Keratinocyte (primary cell): ENCODE results near the gene TMIGD2. TPM values are rescaled to one million over a fixed set of nuclear protein-coding genes. Genes with fewer than 3 reads are reported as not detected.

Source experiments
- DNase-seq: peaks from one replicate; pipeline ENCODE4 v3.0.0-alpha.2; 2011; ENCODE audit warnings: low read depth, missing footprints, low spot score
- FAIRE-seq: peaks from 2 replicates; lab custom pipeline; 2011; peaks lifted over from hg19 to GRCh38; lab: Jason Lieb, UNC
- H2AFZ ChIP-seq: 2 replicates; pipeline ENCODE4 v1.6.0; 2012; ENCODE audit warnings: low read length, control low read depth, inconsistent platforms; ENCODE audit not compliant: control insufficient read depth
- H3K27ac ChIP-seq: 2 replicates; pipeline ENCODE4 v1.5.1; 2011; ENCODE audit warnings: low read length; ENCODE audit not compliant: control insufficient read depth, insufficient read depth
- H3K27me3 ChIP-seq: 3 replicates; pipeline ENCODE4 v1.6.0; 2011; ENCODE audit warnings: low read length; ENCODE audit not compliant: control insufficient read depth, insufficient read depth; ENCODE audit errors: extremely low read depth
- H3K36me3 ChIP-seq, 2 experiments: 2 replicates in 1 of 2; 3 replicates in 1 of 2; pipeline ENCODE4 v1.5.1; 2011; ENCODE audit warnings: low read length in 2 of 2, mild to moderate bottlenecking in 1 of 2; ENCODE audit not compliant: control insufficient read depth in 2 of 2, insufficient read depth in 2 of 2; ENCODE audit errors: extremely low read depth in 1 of 2
- H3K4me1 ChIP-seq: 3 replicates; pipeline ENCODE4 v1.5.1; 2011; ENCODE audit warnings: low read length; ENCODE audit not compliant: control insufficient read depth, insufficient read depth; ENCODE audit errors: extremely low read depth
- H3K4me2 ChIP-seq: 3 replicates; pipeline ENCODE4 v1.6.0; 2011; ENCODE audit warnings: low read depth, low read length; ENCODE audit not compliant: control insufficient read depth, insufficient read depth; ENCODE audit errors: extremely low read depth
- H3K4me3 ChIP-seq, 3 experiments: fragments of 200-600 bp in 1 of 3; sonication (generic) in 1 of 3; 2 replicates in 2 of 3; 3 replicates in 1 of 3; pipeline ENCODE4 v1.5.1; 2011 to 2016; ENCODE audit warnings: low read length in 3 of 3, mild to moderate bottlenecking in 3 of 3, control low read depth in 2 of 3, inconsistent platforms in 1 of 3, low read depth in 1 of 3, mixed read lengths in 1 of 3, mixed run types in 1 of 3, moderate library complexity in 1 of 3; ENCODE audit not compliant: control insufficient read depth in 2 of 3, insufficient read depth in 2 of 3; ENCODE audit errors: extremely low read depth in 1 of 3
- H3K79me2 ChIP-seq: 2 replicates; pipeline ENCODE4 v1.6.0; 2012; ENCODE audit warnings: low read length; ENCODE audit not compliant: control insufficient read depth, insufficient read depth
- H3K9ac ChIP-seq: 3 replicates; pipeline ENCODE4 v1.6.0; 2011; ENCODE audit warnings: low read length; ENCODE audit not compliant: control insufficient read depth, insufficient read depth; ENCODE audit errors: extremely low read depth
- H3K9me1 ChIP-seq: 3 replicates; pipeline ENCODE4 v1.6.0; 2011; ENCODE audit warnings: low read length; ENCODE audit not compliant: control insufficient read depth, insufficient read depth; ENCODE audit errors: extremely low read depth
- H3K9me3 ChIP-seq: 2 replicates; pipeline ENCODE4 v1.5.1; 2012; ENCODE audit warnings: low read depth, low read length; ENCODE audit not compliant: control insufficient read depth
- H4K20me1 ChIP-seq: 3 replicates; pipeline ENCODE4 v1.6.0; 2011; ENCODE audit warnings: low read length; ENCODE audit not compliant: control insufficient read depth, insufficient read depth; ENCODE audit errors: extremely low read depth
- CTCF ChIP-seq, 3 experiments: IDR thresholded peaks in 1 of 3; conservative IDR thresholded peaks in 1 of 3; optimal IDR thresholded peaks in 1 of 3; 2 replicates in 2 of 3; 3 replicates in 1 of 3; pipeline versions ENCODE3 to v1.5.1; 2011; ENCODE audit warnings: low read length in 3 of 3, mild to moderate bottlenecking in 3 of 3, moderate library complexity in 2 of 3, control low read depth in 1 of 3, inconsistent platforms in 1 of 3; ENCODE audit not compliant: insufficient read depth in 2 of 3; ENCODE audit errors: extremely low read depth in 1 of 3
- EZH2 ChIP-seq: IDR thresholded peaks from one replicate; pipeline ENCODE4 v1.6.1; 2012; ENCODE audit warnings: inconsistent platforms, mild to moderate bottlenecking, low read length, moderate library complexity
- dilution Hi-C: fragments of 300-500 bp; cut with MboI; formaldehyde crosslinking; loops from one replicate; pipeline ENCODE4 v1.7.0; 2020; ENCODE audit warnings: low sequenced_read_pairs; ENCODE audit not compliant: extremely low pct_ligation_motif_present
- polyA plus RNA-seq, 5 experiments: library from polyadenylated mRNA; depleted of rRNA in 3 of 5; stranded (reverse) in 3 of 5; stranded (forward) in 1 of 5; unstranded in 1 of 5; fragments of >200 nt; gene quantifications; 1 replicate in 1 of 5; 2 replicates in 3 of 5; 3 replicates in 1 of 5; pipeline versions ENCODE4 v1.2.1 to v1.2.3, GENCODE V29; 2011 to 2012; ENCODE audit warnings: missing spikeins in 2 of 5, low read depth in 1 of 5, low replicate concordance in 1 of 5

TMIGD2 gene
- polyA plus RNA-seq, 1 donor (not counting 4 experiments of a cell fraction or from before 2014, with no cell fraction given) = not detected

GRCh38 chr19:4295972-4296771, 6.0 kb downstream of the TMIGD2 start:
- Histone ChIP-seq H3K27me3 (peaks cover 10% of the 10 kb centered on the region), H3K9me3 (no peaks in the 10 kb centered on the region), H4K20me1 (no peaks in the 10 kb centered on the region), H2AFZ (no peak overlapping the region), H3K4me3 (no peak overlapping the region), H3K4me1 (no peaks in the 10 kb centered on the region), H3K9me1 (no peaks in the 10 kb centered on the region), H3K27ac (no peak overlapping the region), H3K4me2 (no peak overlapping the region), H3K9ac (no peak overlapping the region), H3K79me2 (no peaks in the 10 kb centered on the region), H3K36me3 (no peaks in the 10 kb centered on the region)
- FAIRE-seq (no peak), DNase-seq (no peak)
- TF ChIP-seq EZH2 (no peak), CTCF (optimal IDR thresholded peaks at IDR 0.05 in 1 of 3, IDR thresholded peaks at IDR 0.05 in 1 of 3, conservative IDR thresholded peaks at IDR 0.05 in 1 of 3; ENCODE audit: extremely low read depth in 1 of 3, insufficient read depth in 2 of 3, low read length in 3 of 3) (no peak)
- dilution Hi-C loops = no loop called here

- DNase-seq (no peak), FAIRE-seq (no peak)
- Histone ChIP-seq H3K27ac (no peak overlapping the region), H3K9me3 (no peaks in the 10 kb centered on the region), H3K4me1 (no peaks in the 10 kb centered on the region), H3K9ac (no peak overlapping the region), H2AFZ (no peak overlapping the region), H3K9me1 (no peaks in the 10 kb centered on the region), H3K36me3 (no peaks in the 10 kb centered on the region), H4K20me1 (no peaks in the 10 kb centered on the region), H3K79me2 (no peaks in the 10 kb centered on the region), H3K4me2 (no peak overlapping the region), H3K4me3 (no peak overlapping the region), H3K27me3 (peaks cover 10% of the 10 kb centered on the region)
- dilution Hi-C loops = no loop called here
- no peak for TF ChIP-seq CTCF (optimal IDR thresholded peaks at IDR 0.05 in 1 of 3, IDR thresholded peaks at IDR 0.05 in 1 of 3, conservative IDR thresholded peaks at IDR 0.05 in 1 of 3; ENCODE audit: extremely low read depth in 1 of 3, insufficient read depth in 2 of 3, low read length in 3 of 3)
- no peak for TF ChIP-seq EZH2
Observed at GRCh38 chr19:4294389-4294788, 7.8 kb downstream of the TMIGD2 start.
